Trophoblast cell (in vitro differentiated cells and primary cell): Measurements from ENCODE around the gene BNIP5.

Experiments used
- DNase-seq, 2 donors: peaks; one replicate each; pipeline ENCODE4 v3.0.0-alpha.2; 2016
- H2AFZ ChIP-seq: 2 replicates; pipeline ENCODE4 v1.6.1; 2013; ENCODE audit warnings: low read length, moderate library complexity, mild to moderate bottlenecking; ENCODE audit not compliant: insufficient read depth, poor library complexity
- H2AK5ac ChIP-seq: 2 replicates; pipeline ENCODE4 v1.6.1; 2013; ENCODE audit warnings: mild to moderate bottlenecking, low read length
- H2BK120ac ChIP-seq: 2 replicates; pipeline ENCODE4 v1.6.1; 2013; ENCODE audit warnings: low read length, mild to moderate bottlenecking, moderate library complexity; ENCODE audit not compliant: insufficient read depth, poor library complexity
- H2BK12ac ChIP-seq: 2 replicates; pipeline ENCODE4 v1.6.1; 2013; ENCODE audit warnings: mild to moderate bottlenecking, low read length, moderate library complexity
- H2BK5ac ChIP-seq: 2 replicates; pipeline ENCODE4 v1.6.1; 2013; ENCODE audit warnings: low read length, low read depth, moderate library complexity, mild to moderate bottlenecking; ENCODE audit not compliant: poor library complexity
- H3K14ac ChIP-seq: 2 replicates; pipeline ENCODE4 v1.6.1; 2013; ENCODE audit warnings: mild to moderate bottlenecking, low read length
- H3K18ac ChIP-seq: 2 replicates; pipeline ENCODE4 v1.6.1; 2013; ENCODE audit warnings: mild to moderate bottlenecking, low read length
- H3K23ac ChIP-seq: 2 replicates; pipeline ENCODE4 v1.6.1; 2013; ENCODE audit warnings: low read length
- H3K27ac ChIP-seq: 2 replicates; pipeline ENCODE4 v1.5.1; 2013; ENCODE audit warnings: low read depth, mild to moderate bottlenecking, inconsistent platforms, low read length, moderate library complexity
- H3K27me3 ChIP-seq: 2 replicates; pipeline ENCODE4 v1.6.1; 2013; ENCODE audit warnings: inconsistent platforms, mild to moderate bottlenecking, low read length, moderate library complexity; ENCODE audit not compliant: insufficient read depth
- H3K36me3 ChIP-seq, 2 experiments: 1 replicate in 1 of 2; 2 replicates in 1 of 2; pipeline ENCODE4 v1.6.1; 2013; ENCODE audit warnings: low read length in 2 of 2, mild to moderate bottlenecking in 2 of 2, moderate library complexity in 1 of 2; ENCODE audit not compliant: insufficient read depth in 2 of 2, control insufficient read depth in 1 of 2
- H3K4ac ChIP-seq: 2 replicates; pipeline ENCODE4 v1.6.1; 2013; ENCODE audit warnings: low read depth, mild to moderate bottlenecking, low read length, moderate library complexity
- H3K4me1 ChIP-seq, 2 experiments: 1 replicate in 1 of 2; 2 replicates in 1 of 2; pipeline ENCODE4 v1.6.1; 2013; ENCODE audit warnings: low read length in 2 of 2, mild to moderate bottlenecking in 2 of 2, moderate library complexity in 1 of 2; ENCODE audit not compliant: insufficient read depth in 2 of 2, control insufficient read depth in 1 of 2
- H3K4me2 ChIP-seq: 2 replicates; pipeline ENCODE4 v1.6.1; 2013; ENCODE audit warnings: inconsistent platforms, mild to moderate bottlenecking, low read length, moderate library complexity
- H3K4me3 ChIP-seq: 2 replicates; pipeline ENCODE4 v1.5.1; 2013; ENCODE audit warnings: mild to moderate bottlenecking, low read depth, low read length, inconsistent platforms
- H3K79me1 ChIP-seq: one replicate; pipeline ENCODE4 v1.6.1; 2013; ENCODE audit warnings: low read length
- H3K79me2 ChIP-seq: 2 replicates; pipeline ENCODE4 v1.6.1; 2013; ENCODE audit warnings: low read length, mild to moderate bottlenecking; ENCODE audit not compliant: control insufficient read depth, insufficient read depth, poor library complexity
- H3K9ac ChIP-seq: 2 replicates; pipeline ENCODE4 v1.6.1; 2013; ENCODE audit warnings: mild to moderate bottlenecking, low read length
- H3K9me3 ChIP-seq: 2 replicates; pipeline ENCODE4 v1.6.1; 2013; ENCODE audit warnings: low read depth, mild to moderate bottlenecking, control low read depth, inconsistent platforms, low read length; ENCODE audit not compliant: insufficient read depth
- H4K12ac ChIP-seq: 2 replicates; pipeline ENCODE4 v1.6.1; 2013; ENCODE audit warnings: low read depth, mild to moderate bottlenecking, low read length, moderate library complexity
- H4K8ac ChIP-seq: 2 replicates; pipeline ENCODE4 v1.6.1; 2013; ENCODE audit warnings: low read depth, mild to moderate bottlenecking, low read length, moderate library complexity
- H4K91ac ChIP-seq: one replicate; pipeline ENCODE4 v1.6.1; 2013; ENCODE audit warnings: low read depth, mild to moderate bottlenecking, low read length, moderate library complexity
- WGBS: extraction: QIAGEN DNeasy Blood & Tissue Kit; methylation state at CpG from one replicate; pipeline ENCODE4 v1.1.7; 2013; ENCODE audit warnings: missing lambda C conversion rate; ENCODE audit not compliant: insufficient read length, insufficient coverage; ENCODE audit errors: extremely low coverage; 5-methylcytosine and 5-hydroxymethylcytosine counted together

BNIP5 gene

DNA sequence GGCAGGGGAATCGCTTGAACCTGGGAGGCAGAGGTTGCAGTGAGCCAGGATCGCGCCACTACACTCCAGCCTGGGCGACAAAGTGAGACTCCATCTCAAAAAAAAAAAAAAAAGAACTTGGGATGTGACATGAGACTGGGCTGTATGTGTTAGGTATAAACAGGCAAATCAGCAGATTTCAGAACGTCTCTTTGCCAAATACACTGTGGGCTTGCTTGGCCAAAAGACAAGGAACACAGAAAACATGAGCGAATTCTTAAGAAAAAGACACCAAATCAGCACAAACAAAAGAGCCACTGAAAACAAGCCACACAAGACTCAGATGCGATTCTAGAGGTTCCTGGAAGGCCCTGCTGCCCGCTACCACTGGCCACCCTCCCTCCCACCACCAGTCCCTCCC lies 38.3 kb upstream of the BNIP5 start:
- no peak overlapping the region for H3K4me2 ChIP-seq
- no peak overlapping the region for H3K9ac ChIP-seq

DNA sequence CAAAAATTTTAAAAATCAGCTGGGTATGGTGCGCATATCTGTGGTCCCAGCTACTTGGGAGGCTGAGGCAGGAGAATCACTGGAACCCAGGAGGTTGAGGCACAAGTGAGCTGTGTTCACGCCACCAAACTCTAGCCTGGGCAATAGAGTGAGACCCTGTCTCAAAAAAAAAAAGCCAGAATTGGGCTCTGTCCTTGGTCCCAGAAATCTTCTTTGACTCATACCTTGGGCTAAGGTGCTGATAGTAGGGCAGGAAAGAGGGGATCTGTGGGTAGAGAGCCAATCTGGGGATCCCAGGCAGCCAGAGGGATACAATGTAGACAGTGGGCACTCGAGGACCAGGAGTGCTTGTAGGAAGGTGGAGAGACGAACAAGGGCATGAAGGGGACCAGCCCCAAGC lies 37.5 kb upstream of the BNIP5 start:
- no peak overlapping the region for H4K91ac ChIP-seq
- no peak overlapping the region for H3K18ac ChIP-seq
- no peaks in the 10 kb centered on the region for H3K36me3 ChIP-seq
- no peak overlapping the region for H3K4me3 ChIP-seq
- WGBS, result no CpG with 5 or more reads among the region's 4 CpGs
- peaks cover 2 to 6% of the 10 kb centered on the region in 2 experiments for H3K4me1 ChIP-seq
- H4K12ac ChIP-seq, result no peak overlapping the region
- no peak overlapping the region for H3K9ac ChIP-seq
- H3K14ac ChIP-seq, result no peak overlapping the region
- H3K79me2 ChIP-seq, result no peaks in the 10 kb centered on the region
- H2BK120ac ChIP-seq, result no peak overlapping the region
- H2AK5ac ChIP-seq, result no peak overlapping the region
- no peak for DNase-seq
- H2AFZ ChIP-seq, result no peak overlapping the region
- H4K8ac ChIP-seq, result no peak overlapping the region
- no peak overlapping the region for H2BK12ac ChIP-seq
- no peak overlapping the region for H3K4me2 ChIP-seq
- H3K23ac ChIP-seq, result no peak overlapping the region
- H3K9me3 ChIP-seq, result no peaks in the 10 kb centered on the region
- no peaks in the 10 kb centered on the region for H3K27me3 ChIP-seq
- no peak overlapping the region for H3K4ac ChIP-seq
- no peak overlapping the region for H3K27ac ChIP-seq
- no peaks in the 10 kb centered on the region for H3K79me1 ChIP-seq
- H2BK5ac ChIP-seq, result no peak overlapping the region

More for the DNA sequence above, 38.3 kb upstream of the BNIP5 start:
- Histone ChIP-seq H3K27ac (no peak overlapping the region), H3K36me3 (no peaks in the 10 kb centered on the region), H3K14ac (no peak overlapping the region), H4K91ac (no peak overlapping the region), H3K4me3 (no peak overlapping the region), H2AK5ac (no peak overlapping the region), H4K12ac (no peak overlapping the region), H3K9me3 (no peaks in the 10 kb centered on the region), H2BK12ac (no peak overlapping the region), H3K27me3 (no peaks in the 10 kb centered on the region), H2AFZ (no peak overlapping the region), H3K79me1 (no peaks in the 10 kb centered on the region), H3K18ac (no peak overlapping the region), H2BK120ac (no peak overlapping the region), H3K4me1 (peaks cover 0 to 3% of the 10 kb centered on the region in 2 experiments), H3K4ac (no peak overlapping the region), H3K79me2 (no peaks in the 10 kb centered on the region), H4K8ac (no peak overlapping the region), H2BK5ac (no peak overlapping the region), H3K23ac (no peak overlapping the region)
- WGBS, result no CpG with 5 or more reads among the region's 8 CpGs
- no peak for DNase-seq

GRCh38 chr6:36373368-36374019 lies 36.8 kb upstream of the BNIP5 start:
- Histone ChIP-seq H3K4me1 (peaks cover 4 to 9% of the 10 kb centered on the region in 2 experiments), H3K27ac (no peak overlapping the region)

GRCh38 chr6:36372088-36372487 lies 35.4 kb upstream of the BNIP5 start:
- no peak overlapping the region for H3K23ac ChIP-seq
- H3K9ac ChIP-seq, result no peak overlapping the region
- no peak overlapping the region for H3K4me2 ChIP-seq
- no peaks in the 10 kb centered on the region for H3K9me3 ChIP-seq
- H3K79me1 ChIP-seq, result no peaks in the 10 kb centered on the region
- no peak overlapping the region for H3K27ac ChIP-seq
- DNase-seq, result no peak
- H4K12ac ChIP-seq, result no peak overlapping the region
- H2BK120ac ChIP-seq, result no peak overlapping the region
- no peak overlapping the region for H4K91ac ChIP-seq
- no peak overlapping the region for H2AFZ ChIP-seq
- no peak overlapping the region for H2BK5ac ChIP-seq
- H3K27me3 ChIP-seq, result no peaks in the 10 kb centered on the region
- no peak overlapping the region for H2AK5ac ChIP-seq
- no peak overlapping the region for H4K8ac ChIP-seq
- H3K14ac ChIP-seq, result no peak overlapping the region
- no peaks in the 10 kb centered on the region for H3K36me3 ChIP-seq
- no peak overlapping the region for H3K18ac ChIP-seq
- H2BK12ac ChIP-seq, result no peak overlapping the region
- peaks cover 4 to 9% of the 10 kb centered on the region in 2 experiments for H3K4me1 ChIP-seq
- no CpG with 5 or more reads among the region's 6 CpGs for WGBS
- H3K4ac ChIP-seq, result no peak overlapping the region
- no peak overlapping the region for H3K4me3 ChIP-seq
- H3K79me2 ChIP-seq, result no peaks in the 10 kb centered on the region

More at GRCh38 chr6:36373368-36374019, 36.8 kb upstream of the BNIP5 start:
- Histone ChIP-seq H3K23ac (no peak overlapping the region), H2BK120ac (no peak overlapping the region), H3K79me2 (no peaks in the 10 kb centered on the region), H3K9me3 (no peaks in the 10 kb centered on the region), H4K91ac (no peak overlapping the region), H2AFZ (no peak overlapping the region), H3K4me3 (no peak overlapping the region), H3K36me3 (no peaks in the 10 kb centered on the region), H3K9ac (no peak overlapping the region), H2BK5ac (no peak overlapping the region), H4K8ac (no peak overlapping the region), H2AK5ac (no peak overlapping the region), H3K4me2 (no peak overlapping the region), H4K12ac (no peak overlapping the region), H2BK12ac (no peak overlapping the region), H3K4ac (no peak overlapping the region), H3K18ac (no peak overlapping the region), H3K14ac (no peak overlapping the region), H3K27me3 (no peaks in the 10 kb centered on the region), H3K79me1 (no peaks in the 10 kb centered on the region)
- WGBS, result no CpG with 5 or more reads among the region's 15 CpGs
- DNase-seq, result peak in 1 of 2 donors; percentile 62
